Measurements from ENCODE around the gene NFILZ. TPM values are rescaled to one million over a fixed set of nuclear protein-coding genes. Genes with fewer than 3 reads are reported as not detected.

Gene NFILZ
- polyA plus RNA-seq, 1 donor (not counting 4 experiments of a cell fraction or from before 2014, with no cell fraction given) = not detected

- Histone ChIP-seq H3K4me1 (ENCODE audit: control insufficient read depth, extremely low read depth, insufficient read depth, low read length) (no peaks in the 10 kb centered on the region), H3K27me3 (ENCODE audit: control insufficient read depth, extremely low read depth, insufficient read depth, low read length) (no peaks in the 10 kb centered on the region), H3K4me2 (ENCODE audit: control insufficient read depth, extremely low read depth, insufficient read depth, low read depth, low read length) (no peak overlapping the region), H3K36me3 (ENCODE audit: control insufficient read depth in 2 of 2, extremely low read depth in 1 of 2, insufficient read depth in 2 of 2, low read length in 2 of 2) (no peaks in the 10 kb centered on the region), H2AFZ (ENCODE audit: control insufficient read depth, low read length) (no peak overlapping the region), H3K4me3 (ENCODE audit: control insufficient read depth in 2 of 3, extremely low read depth in 1 of 3, insufficient read depth in 2 of 3, low read depth in 1 of 3, low read length in 3 of 3) (no peak overlapping the region), H3K79me2 (ENCODE audit: control insufficient read depth, insufficient read depth, low read length) (no peaks in the 10 kb centered on the region), H3K9me3 (ENCODE audit: control insufficient read depth, low read depth, low read length) (no peaks in the 10 kb centered on the region), H3K27ac (ENCODE audit: control insufficient read depth, insufficient read depth, low read length) (no peak overlapping the region), H3K9ac (ENCODE audit: control insufficient read depth, extremely low read depth, insufficient read depth, low read length) (no peak overlapping the region), H4K20me1 (ENCODE audit: control insufficient read depth, extremely low read depth, insufficient read depth, low read length) (no peaks in the 10 kb centered on the region), H3K9me1 (ENCODE audit: control insufficient read depth, extremely low read depth, insufficient read depth, low read length) (no peaks in the 10 kb centered on the region)
- no peak for DNase-seq (ENCODE audit: low read depth, low spot score)
- dilution Hi-C loops (cut with MboI; ENCODE audit: extremely low pct_ligation_motif_present, low sequenced_read_pairs) = no loop called here
- no peak for TF ChIP-seq EZH2 (IDR thresholded peaks at IDR 0.05; ENCODE audit: low read length)
- no peak for TF ChIP-seq CTCF (optimal IDR thresholded peaks at IDR 0.05 in 1 of 3, IDR thresholded peaks at IDR 0.05 in 1 of 3, conservative IDR thresholded peaks at IDR 0.05 in 1 of 3; ENCODE audit: extremely low read depth in 1 of 3, insufficient read depth in 2 of 3, low read length in 3 of 3)
- FAIRE-seq = no peak
Observed at GRCh38 chr19:8662263-8662662, 31.8 kb downstream of the NFILZ start.

GRCh38 chr19:8663920-8664670 is 33.7 kb downstream of the NFILZ start:
- Histone ChIP-seq H3K9me1 (ENCODE audit: control insufficient read depth, extremely low read depth, insufficient read depth, low read length) (no peaks in the 10 kb centered on the region), H3K79me2 (ENCODE audit: control insufficient read depth, insufficient read depth, low read length) (no peaks in the 10 kb centered on the region), H3K4me3 (ENCODE audit: control insufficient read depth in 2 of 3, extremely low read depth in 1 of 3, insufficient read depth in 2 of 3, low read depth in 1 of 3, low read length in 3 of 3) (no peak overlapping the region), H3K27ac (ENCODE audit: control insufficient read depth, insufficient read depth, low read length) (no peak overlapping the region), H3K4me2 (ENCODE audit: control insufficient read depth, extremely low read depth, insufficient read depth, low read depth, low read length) (no peak overlapping the region), H3K9ac (ENCODE audit: control insufficient read depth, extremely low read depth, insufficient read depth, low read length) (no peak overlapping the region), H3K9me3 (ENCODE audit: control insufficient read depth, low read depth, low read length) (no peaks in the 10 kb centered on the region), H3K36me3 (ENCODE audit: control insufficient read depth in 2 of 2, extremely low read depth in 1 of 2, insufficient read depth in 2 of 2, low read length in 2 of 2) (no peaks in the 10 kb centered on the region), H3K27me3 (ENCODE audit: control insufficient read depth, extremely low read depth, insufficient read depth, low read length) (no peaks in the 10 kb centered on the region), H2AFZ (ENCODE audit: control insufficient read depth, low read length) (no peak overlapping the region), H4K20me1 (ENCODE audit: control insufficient read depth, extremely low read depth, insufficient read depth, low read length) (no peaks in the 10 kb centered on the region), H3K4me1 (ENCODE audit: control insufficient read depth, extremely low read depth, insufficient read depth, low read length) (no peaks in the 10 kb centered on the region)
- no peak for DNase-seq (ENCODE audit: low read depth, low spot score)
- no peak for FAIRE-seq
- dilution Hi-C loops (cut with MboI; ENCODE audit: extremely low pct_ligation_motif_present, low sequenced_read_pairs) = no loop called here
- TF ChIP-seq EZH2 (IDR thresholded peaks at IDR 0.05; ENCODE audit: low read length) (no peak), CTCF (optimal IDR thresholded peaks at IDR 0.05 in 1 of 3, IDR thresholded peaks at IDR 0.05 in 1 of 3, conservative IDR thresholded peaks at IDR 0.05 in 1 of 3; ENCODE audit: extremely low read depth in 1 of 3, insufficient read depth in 2 of 3, low read length in 3 of 3) (no peak)
